Activated naive CD8-positive, alpha-beta T cell treated with anti-CD3 and anti-CD28 coated beads for 36 hours (primary cell): ENCODE results near the gene SPATS2L. TPM values are rescaled to one million over a fixed set of nuclear protein-coding genes. Genes with fewer than 3 reads are reported as not detected.
A peak's percentile ranks its signal among the peaks of the same experiment; 100 is the strongest.

Experiments
- DNase-seq: peaks from one replicate; pipeline ENCODE4 v3.0.0; 2021
- H3K27ac Mint-ChIP-seq: one replicate; pipeline ENCODE4 v1.8.0; 2022; ENCODE audit warnings: mild to moderate bottlenecking, moderate library complexity, mixed read lengths
- H3K27me3 Mint-ChIP-seq: one replicate; pipeline ENCODE4 v1.8.0; 2022; ENCODE audit warnings: mild to moderate bottlenecking, mixed read lengths
- H3K36me3 Mint-ChIP-seq: one replicate; pipeline ENCODE4 v1.8.0; 2021; ENCODE audit warnings: mild to moderate bottlenecking, mixed read lengths
- H3K4me1 Mint-ChIP-seq: one replicate; pipeline ENCODE4 v1.8.0; 2021; ENCODE audit warnings: mixed read lengths
- H3K4me3 Mint-ChIP-seq: one replicate; pipeline ENCODE4 v1.8.0; 2022; ENCODE audit warnings: mild to moderate bottlenecking, moderate library complexity, mixed read lengths
- H3K9me3 Mint-ChIP-seq: one replicate; pipeline ENCODE4 v1.8.0; 2022; ENCODE audit warnings: mixed read lengths
- total RNA-seq, 2 experiments: library from RNA; stranded (reverse); gene quantifications; one replicate each; pipeline ENCODE4 v1.2.3, GENCODE V29; 2021

The SPATS2L gene
- total RNA-seq, 2 experiments from 2014 or later: 8.1 to 9.4 TPM

DNA sequence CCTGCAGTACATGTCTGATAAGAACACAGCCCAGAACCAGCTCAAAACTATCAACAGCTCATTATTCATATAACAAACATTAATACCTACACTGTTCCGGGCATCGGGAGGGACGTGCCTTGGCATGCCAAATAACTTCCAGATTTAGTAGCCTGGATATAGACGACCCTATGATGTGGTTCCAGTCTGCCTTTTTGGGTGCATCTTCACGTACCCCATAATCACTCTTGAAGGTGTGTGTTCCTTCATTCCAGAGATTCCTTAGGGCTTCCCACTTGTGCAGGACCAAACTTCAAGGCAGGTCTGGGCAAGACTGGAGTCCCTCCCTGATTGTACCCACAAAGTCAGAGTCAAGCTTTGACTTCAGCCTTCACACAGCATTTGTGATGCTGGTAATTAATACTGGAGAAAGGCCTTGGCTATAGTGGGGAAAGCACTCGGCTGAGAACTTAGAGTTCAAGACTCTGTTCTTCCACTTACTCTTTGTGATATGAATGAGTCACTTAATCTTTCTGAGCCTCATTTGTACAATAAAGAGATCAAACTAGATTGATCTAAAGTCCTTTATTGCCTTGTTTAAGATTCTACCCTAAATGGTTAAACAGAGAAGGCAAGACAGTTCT is 27.7 kb upstream of the SPATS2L start:
- H3K27ac Mint-ChIP-seq: no peak overlapping the region
- no peaks in the 10 kb centered on the region for H3K9me3 Mint-ChIP-seq
- peaks cover 6% of the 10 kb centered on the region for H3K27me3 Mint-ChIP-seq
- DNase-seq: no peak
- H3K4me3 Mint-ChIP-seq: no peak overlapping the region
- H3K4me1 Mint-ChIP-seq: no peaks in the 10 kb centered on the region
- H3K36me3 Mint-ChIP-seq: no peaks in the 10 kb centered on the region

DNA sequence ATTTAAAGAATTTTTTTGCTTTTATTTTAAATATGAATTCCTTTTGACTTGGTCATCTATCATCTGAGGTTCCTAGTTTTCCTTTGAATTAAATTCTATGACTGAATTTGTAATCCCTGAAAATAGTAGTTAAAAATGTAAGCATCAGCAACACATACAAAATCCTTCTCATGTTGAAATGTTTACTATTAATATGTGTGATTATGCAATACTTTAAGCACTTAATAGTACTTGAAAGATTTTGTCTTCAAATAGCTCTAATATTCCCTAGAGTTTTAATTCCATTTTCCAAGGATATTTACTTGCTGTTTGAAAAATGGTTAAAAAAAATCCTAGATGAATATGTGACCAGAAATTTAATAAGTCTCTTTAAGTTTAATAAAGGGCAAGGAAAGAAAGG is 26.6 kb upstream of the SPATS2L start:
- no peaks in the 10 kb centered on the region for H3K9me3 Mint-ChIP-seq
- DNase-seq: no peak
- H3K36me3 Mint-ChIP-seq: no peaks in the 10 kb centered on the region
- H3K27me3 Mint-ChIP-seq: peaks cover 6% of the 10 kb centered on the region
- H3K4me3 Mint-ChIP-seq: no peak overlapping the region
- H3K27ac Mint-ChIP-seq: no peak overlapping the region
- no peaks in the 10 kb centered on the region for H3K4me1 Mint-ChIP-seq

DNA sequence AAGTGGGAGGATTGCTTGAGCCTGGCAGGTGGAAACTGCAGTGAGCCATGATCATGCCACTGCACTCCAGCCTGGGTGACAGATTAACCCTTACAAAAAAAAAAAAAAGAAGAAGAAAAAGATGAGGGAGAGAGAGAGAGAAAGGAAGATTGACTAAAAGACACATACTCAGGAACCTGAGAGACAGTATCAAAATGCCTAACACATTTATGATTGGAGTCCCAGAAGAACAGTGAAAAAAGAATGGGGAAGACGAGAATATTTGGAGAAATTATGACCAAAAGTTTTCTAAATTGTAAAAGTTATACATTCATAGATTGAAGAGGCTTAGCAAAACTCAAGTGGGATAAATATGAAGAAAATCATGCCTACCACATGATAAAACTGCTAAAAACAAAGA is 19.9 kb upstream of the SPATS2L start:
- no peaks in the 10 kb centered on the region for H3K4me1 Mint-ChIP-seq
- no peak for DNase-seq
- peaks cover 1% of the 10 kb centered on the region for H3K9me3 Mint-ChIP-seq
- no peaks in the 10 kb centered on the region for H3K36me3 Mint-ChIP-seq
- H3K27me3 Mint-ChIP-seq: peaks cover 18% of the 10 kb centered on the region
- no peak overlapping the region for H3K27ac Mint-ChIP-seq
- H3K4me3 Mint-ChIP-seq: no peak overlapping the region

DNA sequence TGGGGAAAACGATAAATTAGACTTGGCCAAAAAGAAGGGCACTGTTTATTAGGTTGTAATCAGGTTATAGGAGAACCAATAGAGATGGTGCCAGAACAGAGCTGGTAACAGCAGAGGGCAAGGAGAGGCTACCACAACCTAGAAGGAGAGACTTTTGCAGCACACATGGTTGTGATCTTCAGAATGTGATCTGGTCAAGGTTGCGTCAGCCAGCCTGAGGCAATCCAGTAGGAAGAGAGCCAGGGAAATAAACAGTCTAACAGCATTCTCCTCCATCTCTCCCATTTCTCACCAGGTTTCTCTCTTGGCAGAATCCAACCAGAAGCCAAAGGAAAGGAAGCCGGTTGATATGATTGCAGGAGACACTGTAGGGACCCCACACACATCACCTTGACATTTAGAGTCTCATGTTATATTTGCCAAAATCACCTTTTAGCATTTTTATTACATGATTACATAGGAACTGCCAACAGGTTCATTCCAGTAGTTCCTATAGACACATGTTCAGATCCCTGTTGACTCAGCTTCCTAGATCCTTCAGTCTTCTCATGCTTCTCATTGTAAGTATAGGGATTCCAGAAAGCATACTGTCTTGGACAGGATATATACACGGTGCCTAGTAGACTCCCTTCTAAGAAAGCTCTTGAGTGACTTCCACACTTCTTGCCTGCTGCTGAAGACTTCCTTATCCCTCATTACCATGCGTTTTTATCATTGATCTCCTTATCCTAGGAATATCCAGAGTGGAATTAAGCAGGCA is 17.6 kb upstream of the SPATS2L start:
- DNase-seq: no peak
- Mint-ChIP-seq H3K27ac (no peak overlapping the region), H3K36me3 (no peaks in the 10 kb centered on the region), H3K27me3 (peaks cover 12% of the 10 kb centered on the region), H3K9me3 (peaks cover 1% of the 10 kb centered on the region), H3K4me1 (no peaks in the 10 kb centered on the region), H3K4me3 (no peak overlapping the region)

DNA sequence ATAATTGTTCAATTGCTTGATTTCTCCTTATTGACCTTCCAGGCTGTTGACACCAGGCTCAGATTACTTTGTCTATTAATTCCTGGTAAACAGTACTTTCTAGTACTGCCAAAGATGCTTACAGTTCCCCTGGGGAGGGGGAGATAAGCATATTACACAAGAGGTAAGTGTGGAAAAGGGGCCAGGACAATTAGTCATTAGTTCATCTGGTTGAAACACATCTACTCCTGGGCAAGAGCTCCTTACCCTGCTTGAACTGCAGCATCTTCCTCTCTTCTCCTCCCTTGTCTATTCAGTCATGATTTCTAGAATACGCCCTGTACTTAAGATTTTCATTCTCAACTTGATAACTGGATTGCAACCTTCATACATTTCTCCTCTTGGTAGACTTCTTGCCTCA is 10.4 kb upstream of the SPATS2L start:
- no peaks in the 10 kb centered on the region for H3K36me3 Mint-ChIP-seq
- H3K4me3 Mint-ChIP-seq: no peak overlapping the region
- no peaks in the 10 kb centered on the region for H3K27me3 Mint-ChIP-seq
- H3K9me3 Mint-ChIP-seq: no peaks in the 10 kb centered on the region
- H3K27ac Mint-ChIP-seq: no peak overlapping the region
- H3K4me1 Mint-ChIP-seq: no peaks in the 10 kb centered on the region
- DNase-seq: no peak

DNA sequence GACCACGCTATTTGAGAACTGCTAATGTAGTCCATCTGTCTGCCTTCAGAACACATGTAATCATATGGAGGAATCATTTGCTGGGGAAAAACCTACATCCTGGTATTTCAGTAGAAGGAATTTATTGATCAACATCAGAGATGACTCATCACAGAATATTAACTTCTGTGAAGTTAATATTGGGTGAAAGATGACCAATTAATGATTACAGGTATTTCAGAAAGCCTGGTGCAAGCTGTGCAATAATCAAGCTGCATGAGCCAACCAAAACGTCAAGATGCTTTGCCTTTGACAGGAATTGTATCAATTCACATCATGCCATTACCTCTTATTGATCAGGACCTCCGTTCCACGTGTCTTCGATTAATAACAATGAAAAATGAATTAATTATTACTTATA is 9.4 kb upstream of the SPATS2L start:
- no peak overlapping the region for H3K27ac Mint-ChIP-seq
- no peak overlapping the region for H3K4me3 Mint-ChIP-seq
- DNase-seq: no peak
- no peaks in the 10 kb centered on the region for H3K36me3 Mint-ChIP-seq
- no peaks in the 10 kb centered on the region for H3K4me1 Mint-ChIP-seq
- no peaks in the 10 kb centered on the region for H3K9me3 Mint-ChIP-seq
- no peaks in the 10 kb centered on the region for H3K27me3 Mint-ChIP-seq

DNA sequence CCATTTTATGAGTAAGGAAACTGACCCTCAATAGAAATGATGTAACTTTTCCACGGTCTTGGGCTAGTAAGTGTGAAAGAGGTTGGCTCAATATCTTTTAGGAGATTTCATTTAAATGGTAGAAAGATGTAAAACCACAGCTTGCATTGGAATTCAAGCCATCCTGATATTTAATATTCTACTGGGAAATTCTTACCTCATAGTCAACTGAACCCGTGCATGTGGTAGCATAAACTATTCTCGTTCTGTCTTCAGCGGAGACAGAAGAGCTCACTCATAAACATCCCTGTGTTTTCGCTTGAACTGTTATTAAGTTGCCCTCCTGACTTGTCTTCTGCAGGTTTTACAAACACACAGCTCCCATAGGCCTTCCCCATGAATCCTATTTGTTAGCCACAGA is 8.5 kb upstream of the SPATS2L start:
- Mint-ChIP-seq H3K27ac (no peak overlapping the region), H3K27me3 (peaks cover 4% of the 10 kb centered on the region), H3K36me3 (no peaks in the 10 kb centered on the region), H3K9me3 (no peaks in the 10 kb centered on the region), H3K4me1 (no peaks in the 10 kb centered on the region), H3K4me3 (no peak overlapping the region)
- no peak for DNase-seq

DNA sequence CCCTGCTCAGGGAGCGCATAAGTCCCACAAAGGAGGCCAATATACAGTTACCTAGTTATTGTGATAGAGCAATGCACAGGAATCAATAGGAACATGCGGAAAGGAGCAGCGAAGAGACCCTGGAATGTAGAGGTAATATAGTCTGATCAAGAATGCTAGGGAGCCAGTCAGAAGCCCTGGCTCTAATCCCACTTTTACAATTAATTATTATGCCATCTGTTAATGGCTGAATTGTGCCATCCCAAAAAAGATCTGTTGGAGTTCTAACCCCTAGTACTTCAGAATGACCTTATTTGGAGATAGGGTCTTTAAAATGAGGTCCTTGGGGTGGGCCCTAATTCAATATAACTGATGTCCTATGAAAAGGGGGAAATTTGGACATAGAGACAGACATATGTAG is 7.7 kb upstream of the SPATS2L start:
- no peaks in the 10 kb centered on the region for H3K36me3 Mint-ChIP-seq
- H3K4me3 Mint-ChIP-seq: no peak overlapping the region
- no peaks in the 10 kb centered on the region for H3K9me3 Mint-ChIP-seq
- H3K27me3 Mint-ChIP-seq: peaks cover 4% of the 10 kb centered on the region
- H3K4me1 Mint-ChIP-seq: no peaks in the 10 kb centered on the region
- no peak overlapping the region for H3K27ac Mint-ChIP-seq
- no peak for DNase-seq

DNA sequence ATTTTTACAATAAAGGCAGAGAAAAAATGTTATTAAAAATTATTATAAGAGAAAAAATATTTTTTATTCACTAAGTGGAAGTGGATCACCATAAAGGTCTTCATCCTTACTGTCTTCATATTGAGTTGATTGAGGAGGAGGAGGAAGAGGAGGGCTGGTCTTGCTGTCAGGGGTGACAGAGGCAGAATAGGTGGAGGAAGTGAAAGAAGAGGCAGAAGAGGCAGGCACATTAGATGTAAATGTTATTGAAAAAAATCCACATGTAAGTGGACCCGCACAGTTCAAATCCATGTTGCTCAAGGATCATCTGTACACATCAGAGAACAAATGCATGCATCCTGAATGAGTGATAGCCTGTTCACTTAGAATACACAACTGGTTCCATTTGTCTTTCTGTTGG is 6.4 kb upstream of the SPATS2L start:
- H3K9me3 Mint-ChIP-seq: no peaks in the 10 kb centered on the region
- H3K4me3 Mint-ChIP-seq: no peak overlapping the region
- H3K27me3 Mint-ChIP-seq: peaks cover 11% of the 10 kb centered on the region
- no peaks in the 10 kb centered on the region for H3K36me3 Mint-ChIP-seq
- no peaks in the 10 kb centered on the region for H3K4me1 Mint-ChIP-seq
- no peak overlapping the region for H3K27ac Mint-ChIP-seq
- no peak for DNase-seq

DNA sequence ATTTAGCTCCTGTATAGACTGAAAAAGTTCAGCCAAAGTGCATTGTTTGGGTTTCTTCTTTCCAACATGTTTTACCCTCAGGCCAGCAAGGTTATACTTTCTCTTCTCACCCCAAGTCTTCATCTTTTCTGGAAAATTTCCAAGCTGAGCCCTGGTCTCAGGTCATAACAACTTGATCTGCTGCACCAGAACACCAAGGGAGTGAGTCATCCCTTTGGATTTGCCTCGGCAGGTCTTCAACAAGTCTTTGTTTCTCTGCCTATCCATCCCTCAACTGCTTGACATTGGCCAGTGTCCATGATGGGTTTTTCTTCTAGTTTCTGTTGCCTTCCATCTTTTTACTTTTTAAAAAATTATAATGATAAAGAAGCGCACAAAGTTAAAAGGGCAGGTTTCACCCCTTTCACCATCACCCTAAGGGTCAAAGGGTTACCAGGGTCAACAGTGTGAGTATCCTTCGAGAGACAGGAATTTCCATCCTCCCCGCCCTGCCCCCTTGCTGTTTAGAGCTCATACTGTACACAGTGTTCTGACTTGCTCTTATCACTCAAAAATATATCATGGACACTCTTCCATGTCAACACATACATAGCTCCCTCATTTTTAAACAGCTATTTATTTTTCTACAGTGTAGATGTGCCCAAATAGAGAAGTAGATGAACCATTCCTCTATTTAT is 5.7 kb upstream of the SPATS2L start:
- no peaks in the 10 kb centered on the region for H3K9me3 Mint-ChIP-seq
- peaks cover 15% of the 10 kb centered on the region for H3K27me3 Mint-ChIP-seq
- no peak for DNase-seq
- no peaks in the 10 kb centered on the region for H3K36me3 Mint-ChIP-seq
- H3K4me3 Mint-ChIP-seq: no peak overlapping the region
- no peaks in the 10 kb centered on the region for H3K4me1 Mint-ChIP-seq
- H3K27ac Mint-ChIP-seq: no peak overlapping the region

DNA sequence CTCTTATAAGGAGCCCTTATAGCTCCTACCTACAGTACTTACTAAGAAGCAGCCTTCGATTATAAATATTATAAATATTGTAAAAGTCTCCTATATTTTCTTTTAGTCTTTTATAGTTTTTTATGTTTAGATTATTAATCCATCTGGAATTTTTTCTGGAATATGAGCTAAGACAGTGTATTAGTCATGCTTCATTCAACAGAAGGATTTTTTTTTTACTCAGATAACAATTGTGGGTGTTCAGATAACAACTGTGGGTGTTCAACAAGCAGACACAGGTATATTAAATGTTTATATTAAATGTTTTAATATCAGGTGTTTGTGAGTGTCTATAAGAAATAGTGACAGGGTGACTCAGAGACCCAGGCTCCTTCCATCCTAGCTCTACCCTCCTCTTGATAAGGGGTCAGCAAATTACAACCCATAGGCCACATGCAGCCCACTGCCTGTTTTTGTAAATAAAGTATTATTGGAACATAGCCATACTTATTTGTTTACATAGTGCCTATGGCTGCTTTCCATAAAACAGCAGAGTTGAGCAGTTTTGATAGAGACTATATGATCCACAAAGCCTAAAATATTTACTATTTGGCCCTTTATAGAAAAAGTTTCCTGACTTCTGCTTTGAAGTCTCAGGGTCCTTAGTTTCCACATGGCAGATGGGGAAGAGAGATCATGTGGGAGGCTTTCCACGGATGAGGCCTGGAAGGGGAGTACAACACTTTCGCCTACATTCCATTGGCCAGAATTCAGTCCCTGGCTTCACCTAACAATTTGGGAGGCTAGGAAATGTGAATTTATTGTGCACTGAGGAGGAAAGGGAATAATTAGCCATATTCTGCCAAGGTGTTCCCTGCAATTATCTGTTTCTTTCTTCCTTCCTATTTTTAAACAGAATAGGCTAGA is 4.3 kb upstream of the SPATS2L start:
- H3K27me3 Mint-ChIP-seq: peaks cover 22% of the 10 kb centered on the region
- no peaks in the 10 kb centered on the region for H3K9me3 Mint-ChIP-seq

DNA sequence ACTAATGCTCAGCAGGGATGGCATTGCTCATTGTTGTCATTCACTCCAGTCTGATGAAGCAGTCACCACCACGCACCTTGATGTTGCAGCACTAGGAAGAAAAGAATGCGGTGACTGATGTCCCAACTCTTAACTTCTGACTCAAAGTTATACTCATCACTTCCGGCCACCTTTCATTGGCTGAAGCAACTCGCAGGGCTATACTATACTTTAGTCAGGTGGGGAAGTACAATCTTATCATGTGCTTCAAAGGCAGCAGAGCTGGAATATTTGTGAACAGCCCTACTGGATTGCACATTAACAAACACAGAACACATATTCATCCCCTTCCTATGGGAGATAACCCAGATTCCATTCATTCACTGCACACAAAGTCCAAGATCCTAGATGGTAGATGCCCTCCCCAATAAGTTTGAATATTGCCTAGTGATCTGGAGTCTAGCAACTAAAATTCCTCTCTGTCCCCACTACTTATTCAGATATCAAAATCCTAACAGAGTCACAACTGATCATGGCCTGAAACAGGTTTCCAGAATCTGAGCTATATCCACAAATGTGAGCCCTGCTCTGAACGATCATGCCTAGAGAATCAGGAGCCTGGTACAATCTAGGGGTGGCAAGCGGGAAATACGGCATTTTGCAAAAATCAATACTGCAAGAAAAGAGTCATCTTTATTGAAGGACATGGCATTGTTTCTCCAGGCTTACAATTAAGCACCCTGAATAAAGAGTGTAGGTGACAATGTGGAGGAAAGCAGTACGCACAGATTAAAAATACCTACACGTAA is 3.4 kb upstream of the SPATS2L start:
- Mint-ChIP-seq H3K36me3 (no peaks in the 10 kb centered on the region), H3K4me1 (peaks cover 3% of the 10 kb centered on the region), H3K27me3 (peaks cover 27% of the 10 kb centered on the region), H3K27ac (no peak overlapping the region), H3K9me3 (no peaks in the 10 kb centered on the region), H3K4me3 (no peak overlapping the region)
- DNase-seq: no peak

More for the DNA sequence above, 4.3 kb upstream of the SPATS2L start:
- H3K4me1 Mint-ChIP-seq: peaks cover 3% of the 10 kb centered on the region
- H3K4me3 Mint-ChIP-seq: no peak overlapping the region
- no peak overlapping the region for H3K27ac Mint-ChIP-seq
- H3K36me3 Mint-ChIP-seq: no peaks in the 10 kb centered on the region
- no peak for DNase-seq

DNA sequence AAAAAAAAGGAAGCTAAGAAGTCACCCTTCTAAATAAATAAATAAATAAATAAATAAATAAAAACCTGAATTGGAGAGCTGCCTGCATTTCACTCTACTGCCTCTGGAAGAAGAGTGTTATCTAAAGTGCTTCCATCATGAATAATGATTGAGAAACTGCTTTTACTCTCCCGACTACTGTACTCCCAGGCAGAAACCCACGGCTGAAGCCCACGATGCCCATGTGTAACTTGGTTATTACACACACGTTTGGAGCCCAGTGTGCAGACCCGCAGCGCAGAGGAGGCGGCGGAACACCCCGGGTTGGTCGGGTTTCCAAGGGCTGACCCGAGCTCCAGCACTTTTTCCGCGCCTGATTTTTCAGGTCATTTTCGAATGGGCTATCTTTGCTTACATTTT is 697 bp upstream of the SPATS2L start:
- peak; percentile 1 for DNase-seq
- Mint-ChIP-seq H3K4me3 (peak overlapping the region; percentile 78), H3K36me3 (no peaks in the 10 kb centered on the region), H3K4me1 (peaks cover 6% of the 10 kb centered on the region), H3K27ac (no peak overlapping the region), H3K9me3 (no peaks in the 10 kb centered on the region), H3K27me3 (peaks cover 45% of the 10 kb centered on the region)

DNA sequence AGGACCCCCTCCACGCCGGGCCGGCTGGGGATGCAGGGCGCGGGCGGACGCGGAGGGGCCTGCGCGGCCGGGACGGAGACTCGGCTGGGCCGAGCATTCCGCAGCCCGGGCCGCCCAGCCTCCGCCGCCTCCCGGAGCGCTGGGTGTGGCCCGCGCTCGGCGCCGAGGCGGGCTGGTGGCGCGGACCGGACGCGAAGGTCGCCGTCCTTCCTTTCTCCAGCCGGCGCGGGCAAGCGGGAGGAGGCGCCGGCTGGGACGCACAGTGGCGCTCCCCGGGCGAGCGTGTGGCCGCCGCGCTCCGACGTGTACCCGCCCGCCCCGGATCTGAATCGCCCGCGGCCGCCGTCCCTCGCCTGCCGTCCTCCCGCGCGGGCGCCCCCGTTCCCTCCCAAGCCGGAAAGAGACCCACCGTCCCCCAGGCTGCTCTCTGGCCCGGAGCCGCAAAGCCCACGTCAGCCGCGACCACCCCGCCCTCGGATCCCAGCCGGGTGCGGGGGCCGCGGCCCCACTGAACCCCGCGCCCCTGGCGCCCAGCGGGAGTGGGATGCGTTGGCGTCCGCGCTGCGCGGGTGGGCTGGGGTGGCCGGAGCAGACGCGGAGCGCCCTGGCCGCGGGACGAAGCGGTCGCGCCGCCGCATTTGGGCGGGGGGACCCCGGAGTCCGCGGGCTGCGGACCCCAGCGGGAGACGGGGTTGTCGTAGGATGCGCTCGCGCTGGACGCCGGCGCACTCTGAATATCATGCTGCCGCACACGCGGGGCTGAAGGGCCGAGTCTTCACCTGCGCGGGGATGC is 634 bp downstream of the SPATS2L start:
- no peaks in the 10 kb centered on the region for H3K36me3 Mint-ChIP-seq
- peak overlapping the region; percentile 61 for H3K4me3 Mint-ChIP-seq
- H3K4me1 Mint-ChIP-seq: peaks cover 6% of the 10 kb centered on the region
- DNase-seq: peak; percentile 41
- H3K27me3 Mint-ChIP-seq: peaks cover 54% of the 10 kb centered on the region
- H3K9me3 Mint-ChIP-seq: no peaks in the 10 kb centered on the region
- H3K27ac Mint-ChIP-seq: no peak overlapping the region
